Lower leg skin (tissue), 4 donors: Measurements from ENCODE around the gene PCBP2. TPM values are rescaled to one million over a fixed set of nuclear protein-coding genes. Genes with fewer than 3 reads are reported as not detected.
"Not testable (repeated sequence)": the region's sequence is repeated elsewhere in the genome, so short reads cannot be mapped to it uniquely, and the experiment has no call there.

ENCODE experiments used
- DNase-seq, 2 donors: peaks; one replicate each; pipeline ENCODE4 v3.0.0-alpha.2; 2019; ENCODE audit warnings: low spot score in 2 of 2
- H3K4me3 ChIP-seq: fragments of 200-600 bp; sonication (generic); 2 replicates; pipeline ENCODE4 v1.5.1; 2017; ENCODE audit warnings: mild to moderate bottlenecking, low read depth; ENCODE audit not compliant: poor library complexity, severe bottlenecking
- CTCF ChIP-seq, 3 donors: fragments of 450-650 bp; IDR thresholded peaks; one replicate each; pipeline ENCODE4 v1.5.1; 2016; ENCODE audit warnings: antibody characterized with exemption in 3 of 3, mild to moderate bottlenecking in 3 of 3, moderate library complexity in 2 of 3
- POLR2A ChIP-seq, 2 donors: fragments of 450-650 bp; IDR thresholded peaks; one replicate each; pipeline ENCODE4 v1.6.1; 2016 to 2017; ENCODE audit warnings: antibody characterized with exemption in 2 of 2, mild to moderate bottlenecking in 1 of 2, moderate library complexity in 1 of 2
- WGBS, 2 donors: methylation state at CpG; one replicate each; pipeline ENCODE4 v1.1.5; 2018; 5-methylcytosine and 5-hydroxymethylcytosine counted together
- intact Hi-C: fragments of 100-400 bp; cut with DNase I; formaldehyde crosslinking; loops from one replicate; pipeline ENCODE4 v1.15.0; 2023; ENCODE audit warnings: low total_unique reads
- total RNA-seq, 4 donors: library from RNA; depleted of rRNA; stranded (reverse); fragments of >200 nt; gene quantifications; one replicate each; pipeline ENCODE4 v1.1.0, GENCODE V29; 2016

Gene PCBP2
- total RNA-seq = 100 to 1,000 TPM; 343 to 507 (median 389) TPM

- intact Hi-C loops = no loop called here
- H3K4me3 ChIP-seq = peak within 1 kb of the TSS; percentile 80
- WGBS, 2 donors = 0 to 1% methylated on average over 7 to 29 of the region's 32 CpGs
- TF ChIP-seq CTCF (IDR thresholded peaks at IDR 0.05) (peak in 1 of 3 donors; percentile 95), POLR2A (IDR thresholded peaks at IDR 0.05) (peak in 1 of 2 donors; percentile 77)
- peak; percentile 97 to 99 for DNase-seq
Observed at GRCh38 chr12:53451661-53452158, at the start of gene PCBP2. Gene PCBP2, plus strand, starts transcription at chr12:53452102. Its CDS starts 2,699 bp downstream, at chr12:53454801.

DNA sequence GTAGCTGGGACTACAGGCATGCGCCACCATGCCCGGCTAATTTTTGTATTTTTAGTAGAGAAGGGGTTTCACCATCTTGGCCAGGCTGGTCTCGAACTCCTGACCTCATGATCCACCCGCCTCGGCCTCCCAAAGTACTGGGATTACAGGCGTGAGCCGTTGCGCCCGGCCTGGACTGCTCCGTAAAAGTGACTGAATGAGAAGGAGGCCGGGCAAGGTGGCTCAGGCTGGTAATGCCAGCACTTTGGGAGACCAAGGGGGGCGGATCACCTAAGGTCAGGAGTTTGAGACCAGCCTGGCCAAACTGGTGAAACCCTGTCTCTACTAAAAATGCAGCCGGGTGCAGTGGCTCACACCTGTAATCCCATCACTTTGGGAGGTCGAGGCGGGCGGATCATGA lies 49.6 kb upstream of the PCBP2 start:
- DNase-seq = peak in 1 of 2 donors; percentile 71
- H3K4me3 ChIP-seq, intact Hi-C loops: not testable (repeated sequence)
- 92 to 96% methylated on average over 16 of the region's 16 CpGs for WGBS, 2 donors

DNA sequence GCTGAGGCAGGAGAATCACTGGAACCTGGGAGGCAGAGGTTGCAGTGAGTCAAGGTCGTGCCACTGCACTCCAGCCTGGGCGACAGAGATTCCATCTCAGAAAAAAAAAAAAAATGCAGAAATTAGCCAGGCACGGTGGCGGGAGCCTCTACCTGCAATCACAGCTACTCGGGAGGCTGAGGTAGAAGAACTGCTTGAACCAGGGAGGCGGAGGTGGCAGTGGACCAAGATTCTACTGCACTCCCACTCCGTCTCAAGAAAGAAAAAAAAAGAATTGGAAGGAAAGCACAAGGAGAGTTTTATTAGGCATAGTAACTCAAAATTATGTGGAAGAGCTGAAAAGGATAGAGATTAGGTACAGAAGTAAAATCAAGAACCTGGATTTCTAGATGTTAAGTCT lies 49.0 kb upstream of the PCBP2 start:
- 65 to 73% methylated on average over 7 of the region's 7 CpGs for WGBS, 2 donors
- intact Hi-C loops = no loop called here
- no peak overlapping the region for H3K4me3 ChIP-seq
- peak in 1 of 2 donors; percentile 52 for DNase-seq
- TF ChIP-seq CTCF (IDR thresholded peaks at IDR 0.05) (no peak), POLR2A (IDR thresholded peaks at IDR 0.05) (no peak)

DNA sequence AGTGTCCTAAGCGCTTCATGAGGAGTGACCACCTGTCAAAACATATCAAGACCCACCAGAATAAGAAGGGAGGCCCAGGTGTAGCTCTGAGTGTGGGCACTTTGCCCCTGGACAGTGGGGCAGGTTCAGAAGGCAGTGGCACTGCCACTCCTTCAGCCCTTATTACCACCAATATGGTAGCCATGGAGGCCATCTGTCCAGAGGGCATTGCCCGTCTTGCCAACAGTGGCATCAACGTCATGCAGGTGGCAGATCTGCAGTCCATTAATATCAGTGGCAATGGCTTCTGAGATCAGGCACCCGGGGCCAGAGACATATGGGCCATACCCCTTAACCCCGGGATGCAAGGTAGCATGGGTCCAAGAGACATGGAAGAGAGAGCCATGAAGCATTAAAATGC lies 41.0 kb upstream of the PCBP2 start:
- H3K4me3 ChIP-seq = no peak overlapping the region
- 90 to 95% methylated on average over 5 of the region's 5 CpGs for WGBS, 2 donors
- TF ChIP-seq POLR2A (IDR thresholded peaks at IDR 0.05) (no peak), CTCF (IDR thresholded peaks at IDR 0.05) (no peak)
- no peak for DNase-seq
- intact Hi-C loops = no loop called here

DNA sequence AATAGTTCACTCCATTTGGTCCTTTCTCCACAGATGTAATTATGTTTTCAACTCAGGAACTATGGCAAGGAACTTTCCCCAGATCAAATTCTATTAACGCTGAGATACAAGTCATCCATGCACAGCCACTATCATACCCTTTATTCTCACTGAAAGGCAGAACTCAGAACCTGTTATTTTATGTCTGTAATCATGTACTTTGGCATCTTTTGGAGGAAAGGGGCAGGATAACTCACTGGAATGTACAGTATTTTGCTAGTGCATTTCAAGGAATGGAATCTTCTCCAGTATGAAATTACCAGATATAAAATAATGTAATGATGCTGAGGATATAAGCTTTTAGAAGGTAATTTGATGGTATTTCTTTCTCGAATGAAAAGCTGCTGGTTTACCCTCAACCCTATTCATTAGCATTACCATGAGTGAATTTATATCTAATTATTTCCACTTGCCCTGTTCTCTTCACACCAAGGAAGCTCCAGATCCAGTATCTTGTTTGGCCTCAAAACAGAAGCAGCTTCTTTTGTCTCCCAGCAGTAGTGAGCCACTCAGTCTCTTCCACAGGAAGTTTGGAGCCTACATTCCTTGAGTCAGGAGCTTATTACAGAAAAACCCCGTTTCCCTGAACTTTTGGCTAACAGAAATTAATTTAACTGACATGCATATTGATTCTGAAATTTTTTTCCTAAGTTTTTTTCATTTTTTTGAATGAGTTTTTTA lies 38.3 kb upstream of the PCBP2 start:
- DNase-seq = no peak
- TF ChIP-seq POLR2A (IDR thresholded peaks at IDR 0.05) = no peak
- no peak for TF ChIP-seq CTCF (IDR thresholded peaks at IDR 0.05)
- intact Hi-C loops = no loop called here
- no peak overlapping the region for H3K4me3 ChIP-seq
- 69 to 73% methylated on average over 3 of the region's 3 CpGs for WGBS, 2 donors

- TF ChIP-seq POLR2A (IDR thresholded peaks at IDR 0.05) (no peak), CTCF (IDR thresholded peaks at IDR 0.05) (no peak)
- 20 to 36% methylated on average over 3 of the region's 3 CpGs for WGBS, 2 donors
- intact Hi-C loops = no loop called here
- H3K4me3 ChIP-seq = no peak overlapping the region
- no peak for DNase-seq
Observed at GRCh38 chr12:53414756-53415417, 37.0 kb upstream of the PCBP2 start.

DNA sequence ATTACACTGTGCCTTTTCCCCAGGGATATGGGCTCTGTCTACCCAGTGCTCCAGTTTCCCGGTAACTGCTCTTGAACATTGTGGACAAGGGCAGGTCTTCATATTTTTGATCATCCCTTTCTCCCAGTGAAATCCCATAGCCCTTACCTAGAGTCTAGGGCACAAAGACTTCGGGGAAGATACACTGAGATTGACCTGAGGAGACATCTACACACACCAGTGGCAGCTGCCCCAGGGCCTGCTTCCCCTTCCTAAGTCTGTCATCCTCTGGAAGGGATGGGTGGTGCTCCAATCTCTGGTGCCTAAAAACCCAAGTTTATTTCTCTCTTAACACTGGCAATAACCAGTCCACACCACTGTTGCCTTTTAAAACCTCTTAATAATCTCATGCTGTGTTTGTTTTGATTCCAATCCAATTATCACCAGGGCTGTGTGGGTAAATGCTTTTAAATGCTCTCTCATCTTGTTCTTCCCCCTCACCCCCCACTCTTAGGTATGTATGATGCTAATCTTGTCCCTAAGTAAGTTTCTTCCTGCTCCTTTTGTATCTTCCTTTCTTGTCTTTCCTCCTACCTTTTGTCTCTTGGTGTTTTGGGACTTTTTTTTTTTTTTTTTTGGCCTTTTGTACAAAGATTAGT lies 36.0 kb upstream of the PCBP2 start:
- 68 to 78% methylated on average over 2 of the region's 2 CpGs for WGBS, 2 donors
- intact Hi-C loops, DNase-seq, H3K4me3 ChIP-seq: not testable (repeated sequence)

DNA sequence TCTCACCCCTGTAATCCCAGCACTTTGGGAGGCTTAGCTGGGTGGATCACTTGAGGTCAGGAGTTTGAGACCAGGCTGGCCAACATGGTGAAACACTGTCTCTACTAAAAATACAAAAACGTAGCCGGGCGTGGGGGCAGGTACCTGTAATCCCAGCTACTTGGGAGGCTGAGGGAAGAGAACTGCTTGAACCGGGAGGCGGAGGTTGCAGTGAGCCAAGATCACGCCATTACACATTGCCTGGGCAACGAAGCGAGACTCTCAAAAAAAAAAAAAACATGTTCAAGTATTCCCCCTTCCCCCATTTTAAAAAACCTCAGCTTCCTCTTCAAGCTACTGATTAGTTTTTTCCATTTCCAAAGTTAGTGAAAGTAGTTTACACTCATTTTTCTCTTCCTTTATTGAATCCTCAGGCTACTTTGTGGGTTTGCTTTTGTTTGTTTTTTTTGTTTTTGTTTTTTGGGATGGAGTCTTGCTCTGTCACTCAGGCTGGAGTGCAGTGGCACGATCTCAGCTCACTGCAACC lies 34.5 kb upstream of the PCBP2 start:
- DNase-seq, intact Hi-C loops, H3K4me3 ChIP-seq: not testable (repeated sequence)
- 71 to 75% methylated on average over 9 of the region's 9 CpGs for WGBS, 2 donors
